OCI-LY1 (cell line): Measurements from ENCODE around the gene FAM193B.
A peak's percentile ranks its signal among the peaks of the same experiment; 100 is the strongest.

Experiments
- H2AFZ ChIP-seq: fragments of 200-600 bp; sonication (generic), shearing (Covaris generic); 2 replicates; pipeline ENCODE4 v1.6.0; 2014; ENCODE audit warnings: antibody characterized with exemption, mild to moderate bottlenecking, low read length
- H3F3A ChIP-seq: fragments of 200-600 bp; sonication (generic), shearing (Covaris generic); 2 replicates; pipeline ENCODE4 v1.6.0; 2014; ENCODE audit warnings: mild to moderate bottlenecking, antibody characterized with exemption, low read length, moderate library complexity; ENCODE audit not compliant: insufficient read depth
- H3K27ac ChIP-seq: fragments of 200-600 bp; sonication (generic); 2 replicates; pipeline ENCODE4 v1.5.1; 2014; ENCODE audit warnings: low read length, mixed run types, mild to moderate bottlenecking, low read depth; ENCODE audit not compliant: poor library complexity, severe bottlenecking
- H3K27me3 ChIP-seq: fragments of 200-600 bp; sonication (generic); 2 replicates; pipeline ENCODE4 v1.6.0; 2014; ENCODE audit warnings: antibody characterized with exemption, mild to moderate bottlenecking, low read length, moderate library complexity; ENCODE audit not compliant: insufficient read depth
- H3K36me3 ChIP-seq: fragments of 200-600 bp; sonication (generic); 2 replicates; pipeline ENCODE4 v1.6.1; 2014; ENCODE audit warnings: mild to moderate bottlenecking, antibody characterized with exemption, low read length, moderate library complexity, mixed read lengths; ENCODE audit not compliant: insufficient read depth
- H3K4me1 ChIP-seq: fragments of 200-600 bp; sonication (generic); 2 replicates; pipeline ENCODE4 v1.5.1; 2014; ENCODE audit warnings: mild to moderate bottlenecking, low read length, moderate library complexity; ENCODE audit not compliant: insufficient read depth, severe bottlenecking
- H3K4me2 ChIP-seq: fragments of 200-600 bp; sonication (generic), shearing (Covaris generic); 2 replicates; pipeline ENCODE4 v1.6.1; 2014; ENCODE audit warnings: low read length
- H3K4me3 ChIP-seq: fragments of 200-600 bp; sonication (generic); 2 replicates; pipeline ENCODE4 v1.5.1; 2014; ENCODE audit warnings: low read length, low read depth, mild to moderate bottlenecking, mixed read lengths; ENCODE audit not compliant: poor library complexity, severe bottlenecking
- H3K79me2 ChIP-seq: fragments of 200-600 bp; shearing (Covaris generic); 2 replicates; pipeline ENCODE4 v1.6.1; 2016; ENCODE audit warnings: mixed run types, low read length, mixed read lengths; ENCODE audit not compliant: insufficient read depth
- H3K9ac ChIP-seq: fragments of 200-600 bp; sonication (generic), shearing (Covaris generic); 2 replicates; pipeline ENCODE4 v1.6.1; 2014; ENCODE audit warnings: mild to moderate bottlenecking, low read length, mixed read lengths
- H3K9me2 ChIP-seq: fragments of 200-600 bp; sonication (generic), shearing (Covaris generic); 2 replicates; pipeline ENCODE4 v1.6.1; 2014; ENCODE audit warnings: low read depth, mild to moderate bottlenecking, low read length, mixed read lengths
- H3K9me3 ChIP-seq: fragments of 200-600 bp; shearing (Covaris generic); 2 replicates; pipeline ENCODE4 v1.6.1; 2014; ENCODE audit warnings: low read length, mixed read lengths
- H4K20me1 ChIP-seq: fragments of 200-600 bp; sonication (generic), shearing (Covaris generic); 2 replicates; pipeline ENCODE4 v1.6.0; 2016; ENCODE audit warnings: mild to moderate bottlenecking, low read length; ENCODE audit not compliant: insufficient read depth
- EZH2 ChIP-seq: fragments of 200-600 bp; sonication (generic), shearing (Covaris generic); IDR thresholded peaks from 2 replicates; pipeline ENCODE4 v1.8.0; 2017; ENCODE audit warnings: borderline replicate concordance, mixed run types, mild to moderate bottlenecking, antibody characterized with exemption, low read length, moderate library complexity, mixed read lengths
- TF ChIP-seq, protein P1 (sequence below): fragments of 200-600 bp; sonication (generic), shearing (Covaris generic); IDR thresholded peaks from 2 replicates; pipeline ENCODE4 v1.5.1; 2017; ENCODE audit warnings: mild to moderate bottlenecking, antibody characterized with exemption, low read length, moderate library complexity, mixed read lengths

The FAM193B gene

GRCh38 chr5:177508837-177509236, 45.5 kb downstream of the FAM193B start:
- H3K9ac ChIP-seq: peak overlapping the region; percentile 98
- H3K4me3 ChIP-seq: peak overlapping the region; percentile 78
- peak overlapping the region; percentile 94 for H3K4me2 ChIP-seq
- no peaks in the 10 kb centered on the region for H3K79me2 ChIP-seq
- H3K9me2 ChIP-seq: no peaks in the 10 kb centered on the region
- no peak overlapping the region for H2AFZ ChIP-seq
- H3K4me1 ChIP-seq: peaks cover 65% of the 10 kb centered on the region
- peak overlapping the region; percentile 99 for H3K27ac ChIP-seq
- no peaks in the 10 kb centered on the region for H3K9me3 ChIP-seq
- no peaks in the 10 kb centered on the region for H4K20me1 ChIP-seq
- TF ChIP-seq EZH2: no peak
- TF ChIP-seq, protein P1, sequence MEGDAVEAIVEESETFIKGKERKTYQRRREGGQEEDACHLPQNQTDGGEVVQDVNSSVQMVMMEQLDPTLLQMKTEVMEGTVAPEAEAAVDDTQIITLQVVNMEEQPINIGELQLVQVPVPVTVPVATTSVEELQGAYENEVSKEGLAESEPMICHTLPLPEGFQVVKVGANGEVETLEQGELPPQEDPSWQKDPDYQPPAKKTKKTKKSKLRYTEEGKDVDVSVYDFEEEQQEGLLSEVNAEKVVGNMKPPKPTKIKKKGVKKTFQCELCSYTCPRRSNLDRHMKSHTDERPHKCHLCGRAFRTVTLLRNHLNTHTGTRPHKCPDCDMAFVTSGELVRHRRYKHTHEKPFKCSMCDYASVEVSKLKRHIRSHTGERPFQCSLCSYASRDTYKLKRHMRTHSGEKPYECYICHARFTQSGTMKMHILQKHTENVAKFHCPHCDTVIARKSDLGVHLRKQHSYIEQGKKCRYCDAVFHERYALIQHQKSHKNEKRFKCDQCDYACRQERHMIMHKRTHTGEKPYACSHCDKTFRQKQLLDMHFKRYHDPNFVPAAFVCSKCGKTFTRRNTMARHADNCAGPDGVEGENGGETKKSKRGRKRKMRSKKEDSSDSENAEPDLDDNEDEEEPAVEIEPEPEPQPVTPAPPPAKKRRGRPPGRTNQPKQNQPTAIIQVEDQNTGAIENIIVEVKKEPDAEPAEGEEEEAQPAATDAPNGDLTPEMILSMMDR: no peak
- H3K27me3 ChIP-seq: no peaks in the 10 kb centered on the region
- peaks cover 64% of the 10 kb centered on the region for H3K36me3 ChIP-seq
- no peaks in the 10 kb centered on the region for H3F3A ChIP-seq

DNA sequence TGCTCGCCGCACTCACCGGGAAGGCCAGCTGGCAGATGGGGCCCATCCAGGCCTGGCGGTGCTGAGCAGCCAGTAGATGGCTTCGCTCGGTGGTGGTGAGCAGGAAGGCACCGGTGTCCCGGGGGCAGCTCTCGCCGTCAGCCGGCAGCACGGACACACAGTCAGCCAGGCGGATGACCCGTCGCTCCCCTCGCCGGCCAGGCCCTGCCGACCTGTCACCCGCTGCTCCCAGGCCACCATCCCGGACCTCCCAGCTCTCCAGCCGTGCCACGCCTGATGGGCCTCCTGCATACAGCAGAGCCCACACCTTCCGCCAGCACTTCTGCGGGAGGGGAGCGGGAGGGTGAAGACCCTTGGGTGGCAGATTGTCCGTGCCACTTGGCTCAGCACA, 46.1 kb downstream of the FAM193B start:
- TF ChIP-seq, protein P1: no peak
- no peak for TF ChIP-seq EZH2
- Histone ChIP-seq H3K9me3 (no peaks in the 10 kb centered on the region), H3K9ac (peak overlapping the region; percentile 98), H3K79me2 (no peaks in the 10 kb centered on the region), H3K9me2 (no peaks in the 10 kb centered on the region), H2AFZ (no peak overlapping the region), H3K4me2 (peak overlapping the region; percentile 94), H4K20me1 (no peaks in the 10 kb centered on the region), H3K36me3 (peaks cover 64% of the 10 kb centered on the region), H3K4me1 (peaks cover 71% of the 10 kb centered on the region), H3K4me3 (peak overlapping the region; percentile 78), H3K27me3 (no peaks in the 10 kb centered on the region), H3K27ac (peak overlapping the region; percentile 99), H3F3A (no peaks in the 10 kb centered on the region)

DNA sequence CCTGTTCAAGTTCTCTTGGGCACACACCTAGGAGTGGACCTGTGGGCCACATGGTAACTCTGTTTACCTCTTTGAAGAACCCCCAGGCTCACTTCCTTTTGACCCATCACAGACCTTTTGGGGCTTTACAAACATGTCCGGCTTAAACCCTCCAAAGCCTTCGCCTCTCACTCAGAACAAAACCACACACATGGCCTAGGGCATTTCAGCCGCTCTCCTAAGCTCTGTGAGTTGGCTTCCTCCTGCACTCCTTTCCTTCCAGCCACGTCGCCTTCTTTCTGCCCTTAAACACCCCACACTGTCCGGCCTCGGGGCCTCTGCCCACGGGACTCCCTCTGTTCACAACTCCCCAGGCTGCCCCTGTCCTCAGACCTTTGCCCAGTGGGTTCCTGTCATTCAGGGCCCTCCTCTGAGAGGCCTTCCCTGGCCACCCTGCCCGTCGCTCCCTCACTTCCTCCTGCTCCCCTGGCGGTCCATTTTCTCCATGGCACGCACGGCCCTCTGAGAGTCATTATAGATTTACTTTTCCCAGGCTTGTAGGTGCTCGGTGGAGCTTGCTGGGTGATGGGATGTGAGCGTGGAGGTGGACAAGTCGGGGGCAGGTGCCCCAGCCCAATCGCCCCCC, 46.7 kb downstream of the FAM193B start:
- Histone ChIP-seq H3K9ac (peak overlapping the region; percentile 98), H3K27ac (peak overlapping the region; percentile 99)

More for the DNA sequence above, 46.7 kb downstream of the FAM193B start:
- Histone ChIP-seq H3K4me3 (peak overlapping the region; percentile 78), H3K36me3 (peaks cover 64% of the 10 kb centered on the region), H3K9me2 (no peaks in the 10 kb centered on the region), H3K27me3 (no peaks in the 10 kb centered on the region), H3K4me1 (peaks cover 76% of the 10 kb centered on the region), H3K4me2 (peak overlapping the region; percentile 94), H4K20me1 (no peaks in the 10 kb centered on the region), H2AFZ (no peak overlapping the region), H3K79me2 (no peaks in the 10 kb centered on the region), H3F3A (no peaks in the 10 kb centered on the region), H3K9me3 (no peaks in the 10 kb centered on the region)
- TF ChIP-seq EZH2: no peak
- TF ChIP-seq, protein P1: no peak; the same call in 1 of the 2 replicates
